ENCODE data around the gene SAPCD1.
A peak's percentile ranks its signal among the peaks of the same experiment; 100 is the strongest.
"Not testable (repeated sequence)": the region's sequence is repeated elsewhere in the genome, so short reads cannot be mapped to it uniquely, and the experiment has no call there.

Gene SAPCD1

GRCh38 chr6:31806470-31807272 lies 44.2 kb downstream of the SAPCD1 start, which contains the start of gene LSM2:
Gene LSM2 (minus strand): TSS chr6:31806966. CDS start chr6:31806757, 209 bp downstream.
- DNase-seq, result peak; percentile 95

GRCh38 chr6:31808599-31808998 lies 46.1 kb downstream of the SAPCD1 start:
- not testable (repeated sequence) for DNase-seq

- no peak for DNase-seq
Measured at GRCh38 chr6:31811645-31812044, 49.2 kb downstream of the SAPCD1 start.

- no peak for DNase-seq
Measured at GRCh38 chr6:31813465-31813849, 51.0 kb downstream of the SAPCD1 start.

Data from amniotic stem cell (primary cell).